HG03039 (cell line): ENCODE data around the gene GUCY1A1.

Experiments used
- ATAC-seq: cut with Tn5 transposase; IDR thresholded peaks from one replicate; pipeline ENCODE4 v1.9.1; 2021; ENCODE audit warnings: mild to moderate bottlenecking, moderate library complexity; ENCODE audit not compliant: unreplicated experiment

GUCY1A1 gene

GRCh38 chr4:155690044-155690837, 23.6 kb downstream of the GUCY1A1 start:
- no peak for ATAC-seq

- ATAC-seq: no peak
Measured at GRCh38 chr4:155692361-155692760, 25.7 kb downstream of the GUCY1A1 start.

GRCh38 chr4:155693015-155693663, 26.5 kb downstream of the GUCY1A1 start:
- no peak for ATAC-seq

DNA sequence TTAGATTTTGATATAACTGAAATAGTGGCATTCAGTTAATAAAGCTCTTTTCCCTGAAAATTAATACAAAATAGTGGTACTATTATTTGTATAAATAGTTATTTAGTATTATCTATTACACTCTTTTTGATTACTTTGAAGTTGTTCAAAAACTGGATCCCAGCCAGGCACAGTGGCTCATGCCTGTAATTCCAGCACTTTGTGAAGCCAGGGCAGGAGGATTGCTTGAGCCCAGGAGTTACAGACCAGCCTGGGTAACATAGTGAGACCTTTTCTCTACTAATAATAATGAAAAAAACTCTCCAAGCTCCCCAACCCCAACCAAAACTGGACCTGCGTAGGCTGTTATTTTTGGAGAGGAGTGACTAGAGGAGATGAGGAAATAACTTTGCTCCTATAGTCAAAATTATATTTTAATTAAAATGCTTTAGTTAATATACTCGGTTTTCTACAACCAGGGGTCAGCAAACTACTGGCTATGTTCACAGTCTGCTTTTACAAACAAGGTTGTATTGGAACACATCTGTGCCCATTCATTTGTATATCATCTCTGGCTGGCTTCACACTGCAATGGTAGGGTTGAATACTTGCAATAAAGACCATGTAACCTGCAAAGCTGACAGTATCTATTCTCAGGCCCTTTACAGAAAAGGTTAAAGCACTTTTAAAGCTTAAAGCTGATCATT, 27.6 kb downstream of the GUCY1A1 start:
- no peak for ATAC-seq

- no peak for ATAC-seq
Measured at GRCh38 chr4:155696226-155696625, 29.6 kb downstream of the GUCY1A1 start.

DNA sequence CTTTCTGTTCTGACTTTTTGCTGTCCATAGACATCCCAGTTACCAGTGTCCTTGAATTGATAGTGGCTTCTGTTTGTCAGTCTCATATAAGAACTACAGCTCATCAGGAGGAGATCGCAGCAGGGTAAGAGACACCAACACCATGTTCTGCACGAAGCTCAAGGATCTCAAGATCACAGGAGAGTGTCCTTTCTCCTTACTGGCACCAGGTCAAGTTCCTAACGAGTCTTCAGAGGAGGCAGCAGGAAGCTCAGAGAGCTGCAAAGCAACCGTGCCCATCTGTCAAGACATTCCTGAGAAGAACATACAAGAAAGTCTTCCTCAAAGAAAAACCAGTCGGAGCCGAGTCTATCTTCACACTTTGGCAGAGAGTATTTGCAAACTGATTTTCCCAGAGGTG, 30.1 kb downstream of the GUCY1A1 start:
- ATAC-seq: no peak

DNA sequence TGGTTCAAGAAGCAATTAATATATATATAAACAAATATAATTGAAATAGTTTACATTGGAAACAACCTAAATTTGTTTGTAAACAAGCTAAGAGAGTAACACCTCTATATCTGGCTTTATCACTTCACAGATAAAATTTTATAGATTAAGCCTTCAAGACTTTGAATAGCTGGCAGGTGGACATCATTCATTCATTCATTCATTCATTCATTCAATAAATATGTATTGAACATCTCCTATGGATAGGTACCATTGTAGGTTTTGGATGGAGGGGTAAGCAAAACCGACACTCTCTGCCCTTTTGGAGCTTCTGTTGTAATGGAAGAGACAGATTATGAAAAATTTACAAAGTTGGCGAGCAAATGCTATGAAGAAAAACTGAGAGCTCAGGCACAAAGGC, 35.2 kb downstream of the GUCY1A1 start:
- ATAC-seq: no peak

DNA sequence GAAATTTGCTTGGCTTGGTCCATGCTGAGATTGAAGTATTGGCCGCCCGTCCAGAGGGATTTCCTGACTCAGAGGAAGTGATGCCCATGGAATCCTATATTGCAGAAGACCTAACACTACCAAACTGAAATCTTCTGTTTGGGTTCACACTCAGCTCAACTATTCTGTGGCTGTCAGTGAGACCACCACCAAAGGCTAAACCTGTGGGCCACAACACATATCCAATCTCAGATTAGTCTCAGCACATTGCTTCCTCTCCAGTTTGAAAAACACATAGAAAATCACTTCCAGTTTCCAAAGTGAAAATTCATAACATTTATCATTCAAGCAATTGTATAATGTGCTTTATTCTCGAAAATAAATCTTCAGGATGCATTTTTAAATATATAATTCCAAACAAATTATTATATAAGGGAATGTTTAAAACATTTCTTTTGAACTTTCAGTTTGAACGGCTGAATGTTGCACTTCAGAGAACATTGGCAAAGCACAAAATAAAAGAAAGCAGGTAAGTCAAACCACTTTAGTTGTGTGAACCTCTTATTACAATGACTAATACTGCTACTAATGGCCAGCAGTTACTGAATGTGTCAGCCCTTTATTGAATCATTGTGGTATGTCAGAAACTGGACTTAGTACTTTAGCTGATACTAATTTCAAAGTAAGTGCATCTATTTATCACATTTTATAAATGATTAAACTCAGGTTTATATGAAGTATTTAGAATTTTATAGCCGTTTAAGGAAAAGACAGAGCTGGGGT, 37.0 kb downstream of the GUCY1A1 start:
- peak; percentile 86 for ATAC-seq

DNA sequence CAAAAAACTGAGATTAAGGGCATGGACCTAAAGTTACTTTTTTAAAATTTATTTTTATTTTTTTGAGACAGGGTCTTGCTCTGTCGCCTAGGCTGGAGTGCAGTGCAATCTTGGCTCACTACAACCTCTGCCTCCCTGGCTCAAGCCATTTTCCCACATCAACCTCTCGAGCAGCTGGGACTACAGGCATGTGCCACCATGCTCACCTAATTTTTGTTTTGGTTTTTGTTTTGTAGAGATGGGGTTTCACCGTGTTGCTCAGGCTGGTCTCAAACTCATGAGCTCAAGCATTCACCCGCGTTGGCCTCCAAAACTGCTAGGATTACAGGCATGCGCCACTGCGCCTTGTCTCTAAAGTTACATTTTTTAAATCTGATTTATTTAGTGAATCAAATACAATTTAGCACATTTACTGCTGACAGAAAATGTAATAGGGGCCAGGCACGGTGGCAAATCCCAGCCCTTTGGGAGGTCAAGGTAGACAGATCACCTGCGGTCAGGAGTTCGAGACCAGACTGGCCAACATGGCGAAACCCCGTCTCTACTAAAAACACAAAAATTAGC, 38.3 kb downstream of the GUCY1A1 start:
- no peak for ATAC-seq

DNA sequence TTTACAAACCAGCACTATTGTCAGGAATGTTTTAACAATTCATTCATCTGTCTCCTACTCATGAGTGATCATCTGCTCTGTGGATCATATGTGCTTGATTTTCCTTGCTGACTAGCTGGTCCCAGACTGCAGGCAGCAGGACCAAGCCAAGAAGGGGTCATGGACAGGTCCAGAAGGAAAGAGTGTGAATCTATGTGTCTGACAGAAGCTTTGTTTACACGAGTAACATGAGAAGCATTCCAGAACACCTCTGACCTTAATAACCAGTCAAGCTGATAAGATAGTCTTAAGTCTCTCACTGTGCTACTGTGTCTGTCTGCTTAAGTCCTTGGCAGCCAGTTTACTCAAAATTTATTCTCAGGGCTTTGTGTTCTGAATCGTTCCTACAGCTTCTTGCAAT, 39.0 kb downstream of the GUCY1A1 start:
- no peak for ATAC-seq

DNA sequence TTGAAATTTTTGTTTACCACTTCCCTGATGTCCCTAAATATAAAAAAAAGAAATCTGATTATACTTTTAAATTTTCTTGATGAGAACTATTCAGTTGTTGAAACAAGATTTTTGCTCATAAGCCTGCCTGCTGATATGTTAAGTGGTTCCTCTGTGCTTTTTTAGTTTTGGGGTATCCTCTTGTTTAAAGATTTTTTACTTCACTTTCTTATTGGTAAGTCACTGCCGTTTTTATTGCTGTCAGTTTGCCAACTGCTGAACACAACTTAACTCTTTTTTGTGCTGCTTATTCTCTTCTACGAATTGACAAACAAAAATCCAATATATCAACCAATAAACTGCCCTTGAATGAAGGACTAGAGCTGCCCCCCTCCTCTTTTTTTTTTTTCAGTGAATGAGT, 39.5 kb downstream of the GUCY1A1 start:
- ATAC-seq: no peak

DNA sequence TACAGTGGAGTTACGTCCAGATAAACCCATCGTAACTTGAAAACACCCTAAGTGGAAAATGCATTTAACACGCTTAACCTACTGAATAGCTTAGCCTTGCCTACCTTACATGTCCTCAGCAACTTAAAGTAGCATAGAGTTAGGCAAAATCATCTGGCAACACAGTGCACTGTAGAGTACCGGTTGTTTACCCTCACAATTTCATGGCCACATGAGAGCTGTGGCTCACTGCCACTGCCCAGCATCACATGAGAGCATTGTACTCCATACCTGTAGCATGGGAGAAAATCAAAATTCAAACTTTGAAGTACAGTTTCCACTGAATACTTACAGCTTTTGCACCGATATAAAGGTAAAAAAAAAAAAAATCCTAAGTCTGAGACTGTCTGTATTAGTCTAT, 40.6 kb downstream of the GUCY1A1 start:
- no peak for ATAC-seq

DNA sequence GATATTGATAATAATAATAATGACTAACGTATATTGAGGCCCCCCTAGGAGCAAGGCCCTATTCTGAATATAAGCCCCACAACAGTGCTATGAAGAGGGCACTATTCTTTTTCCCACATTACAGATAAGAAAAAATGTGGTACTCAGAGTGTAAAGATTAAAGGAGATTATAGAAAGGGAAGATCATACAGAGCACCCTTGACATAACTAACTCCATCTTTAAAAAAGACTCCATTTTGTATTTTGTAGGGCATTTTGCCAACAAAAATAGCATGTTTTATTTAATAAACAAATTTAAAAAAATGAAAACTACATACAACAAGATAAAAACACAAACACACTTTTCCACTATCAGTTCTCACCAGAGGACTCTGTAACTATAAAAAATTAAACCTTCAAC, 42.1 kb downstream of the GUCY1A1 start:
- no peak for ATAC-seq

GRCh38 chr4:155709918-155710317, 43.3 kb downstream of the GUCY1A1 start:
- no peak for ATAC-seq

- no peak for ATAC-seq
Measured at GRCh38 chr4:155711556-155711955, 44.9 kb downstream of the GUCY1A1 start.

DNA sequence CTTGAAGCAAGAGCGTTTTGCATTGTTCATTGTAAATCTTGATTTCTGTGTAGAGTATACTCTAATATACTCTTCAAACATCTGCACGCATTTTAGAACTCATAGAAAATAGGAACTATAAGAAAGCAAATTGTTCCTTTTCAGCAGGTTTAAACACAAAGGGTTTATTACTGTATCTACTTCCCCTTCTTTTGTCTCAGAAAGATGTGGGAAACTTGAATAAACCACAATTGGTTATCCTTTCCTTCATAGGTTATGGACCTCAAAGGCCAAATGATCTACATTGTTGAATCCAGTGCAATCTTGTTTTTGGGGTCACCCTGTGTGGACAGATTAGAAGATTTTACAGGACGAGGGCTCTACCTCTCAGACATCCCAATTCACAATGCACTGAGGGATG, 46.2 kb downstream of the GUCY1A1 start:
- no peak for ATAC-seq

GRCh38 chr4:155713911-155714310, 47.3 kb downstream of the GUCY1A1 start:
- ATAC-seq: no peak

DNA sequence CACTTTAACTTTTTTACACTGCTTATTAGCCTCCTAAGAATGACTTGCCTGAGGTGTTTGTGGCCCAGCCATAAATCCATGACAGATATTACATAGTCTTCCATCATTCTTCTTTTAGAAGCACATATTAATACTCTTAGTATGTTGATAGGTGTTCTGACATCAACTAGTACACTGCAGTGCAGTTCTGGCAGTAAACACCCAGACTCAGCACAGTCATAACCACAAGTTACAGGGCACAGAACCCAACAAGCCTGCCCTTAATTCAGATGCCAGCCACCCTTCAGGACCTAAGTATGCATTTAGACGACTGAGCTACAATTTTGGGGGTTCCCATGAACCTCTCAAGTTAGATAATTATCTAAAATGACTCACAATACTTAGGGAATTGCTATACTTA, 55.7 kb downstream of the GUCY1A1 start:
- no peak for ATAC-seq

- ATAC-seq: no peak
Measured at GRCh38 chr4:155722816-155723499, 56.3 kb downstream of the GUCY1A1 start.

- ATAC-seq: no peak
Measured at GRCh38 chr4:155724731-155725130, 58.1 kb downstream of the GUCY1A1 start.
